Measurements from ENCODE around the gene LUC7L3.

LUC7L3 gene

GRCh38 chr17:50719144-50719923, at the start of gene LUC7L3:
TSS of gene LUC7L3 (plus strand) at chr17:50719603. CDS start at chr17:50719733, 130 bp downstream.
- TF ChIP-seq ZFX (IDR thresholded peaks at IDR 0.05; ENCODE audit: borderline replicate concordance) (no peak), CTCF (IDR thresholded peaks at IDR 0.05) (no peak)

GRCh38 chr17:50672071-50672470, 47.3 kb upstream of the LUC7L3 start:
- TF ChIP-seq CTCF (IDR thresholded peaks at IDR 0.05) (no peak), ZFX (IDR thresholded peaks at IDR 0.05; ENCODE audit: borderline replicate concordance) (no peak)
- no peak overlapping the region for H3K27ac ChIP-seq

More at GRCh38 chr17:50719144-50719923, at the start of gene LUC7L3:
- H3K27ac ChIP-seq = peak within 1 kb of the TSS; percentile 97

GRCh38 chr17:50672831-50673551, 46.4 kb upstream of the LUC7L3 start:
- TF ChIP-seq CTCF (IDR thresholded peaks at IDR 0.05) (no peak), ZFX (IDR thresholded peaks at IDR 0.05; ENCODE audit: borderline replicate concordance) (no peak)
- H3K27ac ChIP-seq = no peak overlapping the region

- TF ChIP-seq ZFX (IDR thresholded peaks at IDR 0.05; ENCODE audit: borderline replicate concordance) = no peak
- no peak for TF ChIP-seq CTCF (IDR thresholded peaks at IDR 0.05)
Measured at GRCh38 chr17:50675190-50675589, 44.2 kb upstream of the LUC7L3 start.

GRCh38 chr17:50675627-50676026, 43.8 kb upstream of the LUC7L3 start:
- H3K27ac ChIP-seq = no peak overlapping the region
- TF ChIP-seq ZFX (IDR thresholded peaks at IDR 0.05; ENCODE audit: borderline replicate concordance) (no peak), CTCF (IDR thresholded peaks at IDR 0.05) (no peak)

More at GRCh38 chr17:50675190-50675589, 44.2 kb upstream of the LUC7L3 start:
- no peak overlapping the region for H3K27ac ChIP-seq

GRCh38 chr17:50676065-50676975, 43.1 kb upstream of the LUC7L3 start:
- H3K27ac ChIP-seq = no peak overlapping the region
- TF ChIP-seq ZFX (IDR thresholded peaks at IDR 0.05; ENCODE audit: borderline replicate concordance) (no peak), CTCF (IDR thresholded peaks at IDR 0.05) (no peak; the same call in 1 of the 2 replicates)
